ENCODE measurements around the gene FBLIM1. TPM values are rescaled to one million over a fixed set of nuclear protein-coding genes. Genes with fewer than 3 reads are reported as not detected.

Gene FBLIM1
- total and polyA plus RNA-seq, 2 experiments from 2014 or later: 117 to 120 TPM

- Histone ChIP-seq H3K9me2 (replicated peaks; ENCODE audit: insufficient read depth) (no peaks in the 10 kb centered on the region), H3K4me2 (no peak overlapping the region), H3K27me3 (no peaks in the 10 kb centered on the region), H3K4me1 (ENCODE audit: insufficient read depth) (peaks cover 7% of the 10 kb centered on the region), H4K20me1 (ENCODE audit: insufficient read depth, poor library complexity, severe bottlenecking) (no peaks in the 10 kb centered on the region), H2AFZ (no peak overlapping the region), H3K9me3 (ENCODE audit: low read depth) (no peaks in the 10 kb centered on the region), H3K4me3 (no peak overlapping the region), H3K27ac (no peak overlapping the region), H3K79me2 (no peaks in the 10 kb centered on the region), H3K36me3 (replicated peaks; ENCODE audit: insufficient read depth, low read depth) (no peaks in the 10 kb centered on the region)
- 84% methylated on average over 5 of the region's 5 CpGs for WGBS (ENCODE audit: low lambda C conversion rate, missing lambda C conversion rate)
- TF ChIP-seq CTCF (IDR thresholded peaks at IDR 0.05; ENCODE audit: poor library complexity): no peak
- TF ChIP-seq EZH2phosphoT487 (IDR thresholded peaks at IDR 0.05; ENCODE audit: low read depth, severe bottlenecking, unreplicated experiment): no peak
- no peak for TF ChIP-seq EZH2 (IDR thresholded peaks at IDR 0.05; ENCODE audit: borderline replicate concordance)
- DNase-seq (ENCODE audit: low spot score): no peak
Observed at GRCh38 chr1:15748264-15748663, 10.3 kb upstream of the FBLIM1 start.

- no peak for TF ChIP-seq EZH2 (IDR thresholded peaks at IDR 0.05; ENCODE audit: borderline replicate concordance)
- Histone ChIP-seq H3K4me1 (ENCODE audit: insufficient read depth) (peaks cover 7% of the 10 kb centered on the region), H3K36me3 (replicated peaks; ENCODE audit: insufficient read depth, low read depth) (no peaks in the 10 kb centered on the region), H3K4me3 (no peak overlapping the region), H3K9me2 (replicated peaks; ENCODE audit: insufficient read depth) (no peaks in the 10 kb centered on the region), H3K79me2 (no peaks in the 10 kb centered on the region), H3K4me2 (no peak overlapping the region), H2AFZ (no peak overlapping the region), H3K9me3 (ENCODE audit: low read depth) (no peaks in the 10 kb centered on the region), H3K27me3 (no peaks in the 10 kb centered on the region), H4K20me1 (ENCODE audit: insufficient read depth, poor library complexity, severe bottlenecking) (no peaks in the 10 kb centered on the region), H3K27ac (no peak overlapping the region)
- WGBS (ENCODE audit: low lambda C conversion rate, missing lambda C conversion rate): 79% methylated on average over 10 of the region's 10 CpGs
- no peak for DNase-seq (ENCODE audit: low spot score)
Observed at GRCh38 chr1:15748690-15749398, 9.8 kb upstream of the FBLIM1 start.

- H3K4me1 ChIP-seq (ENCODE audit: insufficient read depth): peaks cover 7% of the 10 kb centered on the region
- no peaks in the 10 kb centered on the region for H3K79me2 ChIP-seq
- H3K4me2 ChIP-seq: no peak overlapping the region
- H3K4me3 ChIP-seq: no peak overlapping the region
- no peaks in the 10 kb centered on the region for H3K9me3 ChIP-seq (ENCODE audit: low read depth)
- H3K9me2 ChIP-seq (replicated peaks; ENCODE audit: insufficient read depth): no peaks in the 10 kb centered on the region
- H4K20me1 ChIP-seq (ENCODE audit: insufficient read depth, poor library complexity, severe bottlenecking): no peaks in the 10 kb centered on the region
- H3K27ac ChIP-seq: no peak overlapping the region
- H3K36me3 ChIP-seq (replicated peaks; ENCODE audit: insufficient read depth, low read depth): no peaks in the 10 kb centered on the region
- 63% methylated on average over 19 of the region's 19 CpGs for WGBS (ENCODE audit: low lambda C conversion rate, missing lambda C conversion rate)
- no peaks in the 10 kb centered on the region for H3K27me3 ChIP-seq
- TF ChIP-seq CTCF (IDR thresholded peaks at IDR 0.05; ENCODE audit: poor library complexity) (no peak), EZH2 (IDR thresholded peaks at IDR 0.05; ENCODE audit: borderline replicate concordance) (no peak)
- DNase-seq (ENCODE audit: low spot score): no peak
- H2AFZ ChIP-seq: no peak overlapping the region
Observed at GRCh38 chr1:15749399-15750291, 8.9 kb upstream of the FBLIM1 start.

DNA sequence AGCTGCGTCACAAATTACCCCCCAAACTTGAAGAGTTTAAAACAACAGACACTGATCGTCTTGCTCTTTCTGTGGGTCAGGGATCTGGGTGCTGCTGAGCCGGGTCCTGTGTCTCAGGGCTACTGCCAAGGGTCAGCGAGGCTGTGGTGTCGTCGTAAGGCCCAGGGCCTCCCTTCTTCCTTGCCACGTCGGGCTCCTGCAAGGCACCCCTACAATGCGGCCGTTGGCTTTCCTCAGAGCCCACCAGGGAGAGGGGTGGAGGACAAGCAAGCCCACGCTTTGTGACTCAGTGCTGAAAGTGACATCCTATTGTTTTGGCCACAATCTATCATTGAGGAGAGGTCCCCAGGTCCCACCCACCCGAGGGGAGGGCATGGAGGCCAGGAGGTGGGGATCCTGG is 7.7 kb upstream of the FBLIM1 start:
- Histone ChIP-seq H3K4me3 (no peak overlapping the region), H3K9me3 (ENCODE audit: low read depth) (no peaks in the 10 kb centered on the region), H3K4me1 (ENCODE audit: insufficient read depth) (peaks cover 7% of the 10 kb centered on the region), H3K4me2 (no peak overlapping the region), H3K36me3 (replicated peaks; ENCODE audit: insufficient read depth, low read depth) (no peaks in the 10 kb centered on the region), H3K79me2 (no peaks in the 10 kb centered on the region), H3K9me2 (replicated peaks; ENCODE audit: insufficient read depth) (no peaks in the 10 kb centered on the region), H2AFZ (no peak overlapping the region), H4K20me1 (ENCODE audit: insufficient read depth, poor library complexity, severe bottlenecking) (no peaks in the 10 kb centered on the region), H3K27me3 (no peaks in the 10 kb centered on the region), H3K27ac (no peak overlapping the region)
- 88% methylated on average over 11 of the region's 12 CpGs for WGBS (ENCODE audit: low lambda C conversion rate, missing lambda C conversion rate)
- TF ChIP-seq EZH2 (IDR thresholded peaks at IDR 0.05; ENCODE audit: borderline replicate concordance): no peak
- TF ChIP-seq CTCF (IDR thresholded peaks at IDR 0.05; ENCODE audit: poor library complexity): no peak
- no peak for TF ChIP-seq EZH2phosphoT487 (IDR thresholded peaks at IDR 0.05; ENCODE audit: low read depth, severe bottlenecking, unreplicated experiment)
- no peak for DNase-seq (ENCODE audit: low spot score)
